ENCODE measurements around the gene ENTR1. TPM values are rescaled to one million over a fixed set of nuclear protein-coding genes. Genes with fewer than 3 reads are reported as not detected.

The ENTR1 gene
- total and polyA plus RNA-seq, 2 of the 4 experiments (the other 2 are of a cell fraction) = 14.5 to 37.3 TPM

DNA sequence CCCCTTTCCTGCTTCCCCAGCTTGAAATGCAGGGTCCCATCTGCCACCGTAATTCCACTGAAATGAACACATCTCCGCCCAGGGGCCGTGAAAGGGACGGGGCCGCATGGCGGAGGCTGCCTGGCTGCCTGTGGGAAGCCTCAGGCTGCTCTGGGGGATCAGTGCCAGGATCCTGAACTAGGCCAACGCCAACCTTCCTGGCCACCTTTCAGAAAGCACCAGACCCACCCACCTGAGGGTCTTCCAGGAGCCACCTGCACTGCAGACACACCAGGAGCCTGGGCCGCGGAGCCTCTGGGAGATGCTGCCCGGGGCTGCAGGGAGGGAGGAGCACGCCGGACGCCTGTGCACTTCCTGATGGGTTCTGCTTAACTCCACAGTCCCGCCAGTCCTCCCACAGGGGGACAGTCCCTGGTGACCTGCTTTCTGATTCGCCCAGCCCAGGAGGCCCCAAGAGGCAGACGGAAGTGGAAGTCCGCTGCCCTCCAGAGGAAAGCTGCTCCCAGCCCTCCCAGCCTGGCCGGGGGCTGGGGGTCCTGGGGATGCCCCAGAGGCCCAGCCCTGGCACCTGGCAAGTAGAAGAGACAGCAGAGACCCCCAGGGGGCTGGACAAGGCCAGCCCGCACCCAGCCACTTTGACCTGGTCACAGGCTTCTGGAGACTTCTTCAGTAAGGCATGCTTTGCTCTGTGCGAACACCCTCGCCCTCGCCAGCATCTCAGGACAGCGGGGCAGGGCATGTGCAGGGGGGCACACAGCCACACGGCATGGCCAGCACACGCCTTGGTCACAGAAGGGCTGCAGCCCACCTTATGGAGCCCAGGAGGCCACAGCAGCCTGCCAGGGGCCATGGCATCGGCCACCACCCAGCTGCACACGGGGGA lies 36.9 kb downstream of the ENTR1 start, which contains the start of gene CARD9:
TSS of gene CARD9 (minus strand) at position 370 of the 883 bp plus-strand sequence. CDS start 1,591 bp downstream, outside the sequence.
- Histone ChIP-seq H2AK5ac (ENCODE audit: low read depth, low read length) (peak within 1 kb of the TSS; percentile 81), H3K9me1 (ENCODE audit: insufficient read depth, low read length) (peaks cover 9% of the 10 kb centered on the region), H2BK120ac (ENCODE audit: low read depth, low read length) (peak within 1 kb of the TSS; percentile 90), H2AK9ac (replicated peaks; ENCODE audit: low read depth, low read length, poor library complexity) (peak within 1 kb of the TSS; percentile 90), H3K27me3 (ENCODE audit: control insufficient read depth, insufficient read depth, low read length) (no peaks in the 10 kb centered on the region), H3K18ac (ENCODE audit: low read depth, low read length) (peak within 1 kb of the TSS; percentile 6; the same call in 1 of the 2 replicates), H3K14ac (replicated peaks; ENCODE audit: low read depth, low read length) (peak within 1 kb of the TSS; percentile 53), H3K4me3 (ENCODE audit: insufficient read depth, low read depth, low read length) (no peak within 1 kb of the TSS), H3K9ac (ENCODE audit: low read depth, low read length) (peak within 1 kb of the TSS; percentile 26), H3K23ac (ENCODE audit: low read depth, low read length) (peak within 1 kb of the TSS; percentile 51; the same call in 1 of the 2 replicates), H4K91ac (ENCODE audit: insufficient read depth, low read depth, low read length) (peak within 1 kb of the TSS; percentile 81), H2BK15ac (ENCODE audit: low read depth, low read length) (peak within 1 kb of the TSS; percentile 44; the same call in 1 of the 3 replicates), H4K20me1 (ENCODE audit: insufficient read depth, low read length) (no peaks in the 10 kb centered on the region), H3K36me3 (ENCODE audit: control insufficient read depth, insufficient read depth, low read length) (peaks cover 4% of the 10 kb centered on the region), H3K4me1 (ENCODE audit: control insufficient read depth, insufficient read depth, low read length) (peaks cover 15% of the 10 kb centered on the region), H4K8ac (ENCODE audit: low read depth in 2 of 2, low read length in 2 of 2) (peak within 1 kb of the TSS; percentile 97 to 99), H2AFZ (replicated peaks; ENCODE audit: low read length, poor library complexity) (peak within 1 kb of the TSS; percentile 90), H3K4me2 (ENCODE audit: low read depth, low read length) (no peak within 1 kb of the TSS), H2BK5ac (ENCODE audit: low read depth, low read length, poor library complexity, severe bottlenecking) (peak within 1 kb of the TSS; percentile 6), H3K27ac (ENCODE audit: insufficient read depth, low read length) (peak within 1 kb of the TSS; percentile 48), H3K4ac (ENCODE audit: low read depth, low read length) (peak within 1 kb of the TSS; percentile 98), H3K9me3 (ENCODE audit: control insufficient read depth, insufficient read depth, low read length) (no peaks in the 10 kb centered on the region), H2BK20ac (ENCODE audit: low read depth, low read length) (no peak within 1 kb of the TSS), H3K56ac (ENCODE audit: extremely low read depth, insufficient read depth, low read length) (no peak within 1 kb of the TSS; the same call in 1 of the 2 replicates), H3K79me1 (ENCODE audit: low read depth in 1 of 2, low read length in 2 of 2) (no peaks in the 10 kb centered on the region; a peak in 1 of 4 replicates), H4K5ac (ENCODE audit: low read depth, low read length) (peak within 1 kb of the TSS; percentile 24)
- CTCF ChIA-PET = interaction anchor here (1.5 kb wide), 2 partner anchors 10 to 12 kb away, joined by 3 to 8 read pairs; partner anchors contain the start of gene DNLZ
- 82% methylated on average over 19 of the region's 27 CpGs; no CpG with 5 or more reads in 1 of the 2 experiments for WGBS, 2 experiments (ENCODE audit: extremely low coverage in 2 of 2, insufficient read length in 1 of 2)
- intact Hi-C loops (cut with micrococcal nuclease) (no loop called here), in situ Hi-C loops (cut with MboI; ENCODE audit: low sequenced_read_pairs) (no loop called here), dilution Hi-C loops (cut with HindIII; ENCODE audit: low sequenced_read_pairs, unreplicated experiment) (no loop called here)
- POLR2A ChIA-PET (ENCODE audit: unreplicated experiment) = no interaction called here
- DNase-seq (no peak), ATAC-seq (ENCODE audit: low read depth) (no peak)
- BruUV-seq (replicated peaks) = no TSS peak
- TF ChIP-seq, protein P1, sequence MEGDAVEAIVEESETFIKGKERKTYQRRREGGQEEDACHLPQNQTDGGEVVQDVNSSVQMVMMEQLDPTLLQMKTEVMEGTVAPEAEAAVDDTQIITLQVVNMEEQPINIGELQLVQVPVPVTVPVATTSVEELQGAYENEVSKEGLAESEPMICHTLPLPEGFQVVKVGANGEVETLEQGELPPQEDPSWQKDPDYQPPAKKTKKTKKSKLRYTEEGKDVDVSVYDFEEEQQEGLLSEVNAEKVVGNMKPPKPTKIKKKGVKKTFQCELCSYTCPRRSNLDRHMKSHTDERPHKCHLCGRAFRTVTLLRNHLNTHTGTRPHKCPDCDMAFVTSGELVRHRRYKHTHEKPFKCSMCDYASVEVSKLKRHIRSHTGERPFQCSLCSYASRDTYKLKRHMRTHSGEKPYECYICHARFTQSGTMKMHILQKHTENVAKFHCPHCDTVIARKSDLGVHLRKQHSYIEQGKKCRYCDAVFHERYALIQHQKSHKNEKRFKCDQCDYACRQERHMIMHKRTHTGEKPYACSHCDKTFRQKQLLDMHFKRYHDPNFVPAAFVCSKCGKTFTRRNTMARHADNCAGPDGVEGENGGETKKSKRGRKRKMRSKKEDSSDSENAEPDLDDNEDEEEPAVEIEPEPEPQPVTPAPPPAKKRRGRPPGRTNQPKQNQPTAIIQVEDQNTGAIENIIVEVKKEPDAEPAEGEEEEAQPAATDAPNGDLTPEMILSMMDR (conservative IDR thresholded peaks at IDR 0.05; ENCODE audit: low read depth, low read length) = no peak
- no peak for TF ChIP-seq NFE2L2 (IDR thresholded peaks at IDR 0.05; ENCODE audit: low read depth, low read length)
- no peak for TF ChIP-seq MXI1 (IDR thresholded peaks at IDR 0.05; ENCODE audit: borderline replicate concordance, low read depth, low read length)
- TF ChIP-seq MAZ (IDR thresholded peaks at IDR 0.05; ENCODE audit: borderline replicate concordance, low read depth, low read length) = no peak
- TF ChIP-seq CEBPB (IDR thresholded peaks at IDR 0.05; ENCODE audit: low read depth, low read length) = no peak
- TF ChIP-seq, protein P2, sequence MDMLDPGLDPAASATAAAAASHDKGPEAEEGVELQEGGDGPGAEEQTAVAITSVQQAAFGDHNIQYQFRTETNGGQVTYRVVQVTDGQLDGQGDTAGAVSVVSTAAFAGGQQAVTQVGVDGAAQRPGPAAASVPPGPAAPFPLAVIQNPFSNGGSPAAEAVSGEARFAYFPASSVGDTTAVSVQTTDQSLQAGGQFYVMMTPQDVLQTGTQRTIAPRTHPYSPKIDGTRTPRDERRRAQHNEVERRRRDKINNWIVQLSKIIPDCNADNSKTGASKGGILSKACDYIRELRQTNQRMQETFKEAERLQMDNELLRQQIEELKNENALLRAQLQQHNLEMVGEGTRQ (IDR thresholded peaks at IDR 0.05; ENCODE audit: low read depth, low read length) = no peak
- TF ChIP-seq, protein P3, sequence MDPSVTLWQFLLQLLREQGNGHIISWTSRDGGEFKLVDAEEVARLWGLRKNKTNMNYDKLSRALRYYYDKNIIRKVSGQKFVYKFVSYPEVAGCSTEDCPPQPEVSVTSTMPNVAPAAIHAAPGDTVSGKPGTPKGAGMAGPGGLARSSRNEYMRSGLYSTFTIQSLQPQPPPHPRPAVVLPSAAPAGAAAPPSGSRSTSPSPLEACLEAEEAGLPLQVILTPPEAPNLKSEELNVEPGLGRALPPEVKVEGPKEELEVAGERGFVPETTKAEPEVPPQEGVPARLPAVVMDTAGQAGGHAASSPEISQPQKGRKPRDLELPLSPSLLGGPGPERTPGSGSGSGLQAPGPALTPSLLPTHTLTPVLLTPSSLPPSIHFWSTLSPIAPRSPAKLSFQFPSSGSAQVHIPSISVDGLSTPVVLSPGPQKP (IDR thresholded peaks at IDR 0.05; ENCODE audit: borderline replicate concordance, low read depth, low read length) = no peak
- TF ChIP-seq BHLHE40 (IDR thresholded peaks at IDR 0.05; ENCODE audit: low read depth, low read length) = no peak
- no peak for TF ChIP-seq RCOR1 (IDR thresholded peaks at IDR 0.05; ENCODE audit: insufficient replicate concordance, low read length)

Data from IMR-90 (cell line).